Kidney epithelial cell (primary cell): Measurements from ENCODE around the gene OST4. TPM values are rescaled to one million over a fixed set of nuclear protein-coding genes. Genes with fewer than 3 reads are reported as not detected.

Source experiments
- DNase-seq: peaks from one replicate; pipeline ENCODE4 v3.0.0-alpha.2; 2010; ENCODE audit warnings: low read depth
- H3K27me3 ChIP-seq: 2 replicates; pipeline ENCODE4 v1.6.0; 2011; ENCODE audit warnings: low read length; ENCODE audit not compliant: control insufficient read depth, insufficient read depth
- H3K36me3 ChIP-seq: 2 replicates; pipeline ENCODE4 v1.5.1; 2011; ENCODE audit warnings: low read length; ENCODE audit not compliant: control insufficient read depth, insufficient read depth
- H3K4me3 ChIP-seq: 2 replicates; pipeline ENCODE4 v1.5.1; 2011; ENCODE audit warnings: low read depth, mild to moderate bottlenecking, control low read depth, low read length
- total RNA-seq: library from RNA; depleted of rRNA; stranded (reverse); fragments of >200 nt; gene quantifications from 2 replicates; pipeline ENCODE4 v1.2.3, GENCODE V29; 2015
- TF ChIP-seq, protein P1 (sequence below): IDR thresholded peaks from 2 replicates; pipeline ENCODE4 v1.5.1; 2011; ENCODE audit warnings: mild to moderate bottlenecking, moderate library complexity, low read length, control low read depth, inconsistent platforms; ENCODE audit not compliant: insufficient read depth, poor library complexity, severe bottlenecking

Gene OST4
- total RNA-seq, 1 donor from 2014 or later = 237 TPM

DNA sequence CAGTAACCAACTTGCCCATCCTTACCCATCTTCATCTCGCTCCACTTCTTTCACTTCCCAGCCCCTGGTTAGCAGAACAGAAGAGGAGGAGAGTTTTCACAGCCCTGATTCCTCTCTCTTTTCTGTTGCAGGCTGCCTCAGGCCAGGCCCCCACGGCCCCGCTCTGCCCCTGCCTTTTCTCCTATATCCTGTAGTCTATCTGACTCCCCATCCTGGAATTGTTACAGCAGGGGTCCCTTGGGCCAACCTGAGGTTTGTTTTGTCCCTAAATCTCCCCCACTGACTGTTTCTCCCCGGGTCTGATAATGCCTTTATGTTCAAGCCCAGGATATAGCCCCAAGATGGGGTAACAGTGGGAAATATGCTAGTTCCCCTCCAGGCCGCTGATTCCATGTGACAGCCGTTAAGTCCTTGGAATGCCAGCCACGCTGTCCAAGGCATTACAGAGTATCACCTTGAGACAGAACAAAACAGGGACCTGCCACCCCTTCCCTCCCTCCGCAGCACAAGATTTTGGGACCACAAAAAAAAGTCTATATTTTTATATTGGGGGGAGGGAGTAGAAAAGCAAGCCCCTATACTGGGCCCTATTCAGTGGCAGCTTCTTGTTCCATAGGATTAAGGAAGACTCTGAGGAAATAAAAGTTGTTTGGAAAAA, 1.4 kb downstream of the OST4 start:
- no peak for DNase-seq
- H3K4me3 ChIP-seq = peak overlapping the region; percentile 95
- H3K27me3 ChIP-seq = no peaks in the 10 kb centered on the region
- H3K36me3 ChIP-seq = no peaks in the 10 kb centered on the region
- TF ChIP-seq, protein P1, sequence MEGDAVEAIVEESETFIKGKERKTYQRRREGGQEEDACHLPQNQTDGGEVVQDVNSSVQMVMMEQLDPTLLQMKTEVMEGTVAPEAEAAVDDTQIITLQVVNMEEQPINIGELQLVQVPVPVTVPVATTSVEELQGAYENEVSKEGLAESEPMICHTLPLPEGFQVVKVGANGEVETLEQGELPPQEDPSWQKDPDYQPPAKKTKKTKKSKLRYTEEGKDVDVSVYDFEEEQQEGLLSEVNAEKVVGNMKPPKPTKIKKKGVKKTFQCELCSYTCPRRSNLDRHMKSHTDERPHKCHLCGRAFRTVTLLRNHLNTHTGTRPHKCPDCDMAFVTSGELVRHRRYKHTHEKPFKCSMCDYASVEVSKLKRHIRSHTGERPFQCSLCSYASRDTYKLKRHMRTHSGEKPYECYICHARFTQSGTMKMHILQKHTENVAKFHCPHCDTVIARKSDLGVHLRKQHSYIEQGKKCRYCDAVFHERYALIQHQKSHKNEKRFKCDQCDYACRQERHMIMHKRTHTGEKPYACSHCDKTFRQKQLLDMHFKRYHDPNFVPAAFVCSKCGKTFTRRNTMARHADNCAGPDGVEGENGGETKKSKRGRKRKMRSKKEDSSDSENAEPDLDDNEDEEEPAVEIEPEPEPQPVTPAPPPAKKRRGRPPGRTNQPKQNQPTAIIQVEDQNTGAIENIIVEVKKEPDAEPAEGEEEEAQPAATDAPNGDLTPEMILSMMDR = no peak

DNA sequence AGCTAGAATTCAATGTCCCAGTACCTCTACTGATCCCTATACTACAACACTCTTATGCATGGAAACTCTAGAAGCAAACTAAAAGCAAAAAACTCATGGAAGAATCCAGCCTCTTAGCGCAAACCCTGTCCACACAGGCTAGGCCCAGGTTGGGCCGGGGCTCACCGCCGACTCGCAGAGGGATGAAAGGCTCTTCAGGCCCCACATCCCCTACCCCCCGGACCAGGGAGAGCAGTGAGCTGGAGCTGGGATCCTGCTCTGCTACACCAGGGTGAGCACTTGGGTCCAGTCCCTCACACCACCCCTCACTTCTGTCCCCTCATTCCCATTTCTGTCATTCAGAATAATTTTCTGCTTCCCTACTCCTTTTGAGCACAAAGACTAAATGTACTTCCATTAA, 2.0 kb downstream of the OST4 start:
- DNase-seq = no peak
- H3K36me3 ChIP-seq = no peaks in the 10 kb centered on the region
- TF ChIP-seq, protein P1 = no peak
- H3K27me3 ChIP-seq = no peaks in the 10 kb centered on the region
- no peak overlapping the region for H3K4me3 ChIP-seq

DNA sequence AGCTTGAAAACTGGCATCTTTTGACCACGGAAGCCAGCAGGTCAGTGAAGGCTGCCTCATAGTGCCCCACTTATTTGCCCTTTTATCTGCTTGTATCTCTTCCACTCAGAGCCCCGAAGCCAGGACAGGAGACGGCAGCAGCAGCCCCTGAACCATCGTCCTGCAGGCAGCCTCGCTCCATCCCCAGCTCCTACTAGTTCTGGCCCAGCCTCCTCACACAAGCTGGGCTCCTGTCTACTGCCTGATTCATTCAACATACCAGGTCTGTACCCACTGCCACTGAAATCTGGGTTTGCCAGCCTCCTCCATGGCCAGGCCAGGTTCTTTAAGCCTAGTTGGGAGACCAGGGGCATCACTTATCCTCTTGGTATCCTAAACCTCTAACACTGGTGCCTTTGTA, 4.1 kb downstream of the OST4 start:
- DNase-seq = no peak
- TF ChIP-seq, protein P1 = no peak
- H3K36me3 ChIP-seq = no peaks in the 10 kb centered on the region
- no peaks in the 10 kb centered on the region for H3K27me3 ChIP-seq
- H3K4me3 ChIP-seq = no peak overlapping the region

DNA sequence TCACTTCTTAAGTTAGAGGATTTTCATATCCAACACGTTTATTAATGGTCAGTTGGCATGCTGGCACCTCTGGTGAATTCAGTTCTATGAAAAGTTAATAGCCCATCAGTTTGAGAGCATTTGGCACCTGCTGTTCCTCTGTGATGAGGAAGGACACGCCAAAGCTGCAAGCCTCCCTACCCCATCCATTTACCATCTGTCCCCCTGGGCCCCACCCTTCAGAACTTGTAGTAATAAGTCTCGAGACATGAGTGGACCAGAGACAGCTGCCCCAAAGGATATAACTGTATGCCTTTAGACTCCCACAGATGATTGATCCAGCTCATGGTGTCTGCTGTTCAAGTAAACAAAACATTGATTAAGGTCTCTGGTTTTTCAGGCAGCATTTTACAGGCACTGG, 6.3 kb downstream of the OST4 start:
- H3K36me3 ChIP-seq = no peaks in the 10 kb centered on the region
- TF ChIP-seq, protein P1 = no peak
- DNase-seq = no peak
- H3K27me3 ChIP-seq = no peaks in the 10 kb centered on the region
- no peak overlapping the region for H3K4me3 ChIP-seq

DNA sequence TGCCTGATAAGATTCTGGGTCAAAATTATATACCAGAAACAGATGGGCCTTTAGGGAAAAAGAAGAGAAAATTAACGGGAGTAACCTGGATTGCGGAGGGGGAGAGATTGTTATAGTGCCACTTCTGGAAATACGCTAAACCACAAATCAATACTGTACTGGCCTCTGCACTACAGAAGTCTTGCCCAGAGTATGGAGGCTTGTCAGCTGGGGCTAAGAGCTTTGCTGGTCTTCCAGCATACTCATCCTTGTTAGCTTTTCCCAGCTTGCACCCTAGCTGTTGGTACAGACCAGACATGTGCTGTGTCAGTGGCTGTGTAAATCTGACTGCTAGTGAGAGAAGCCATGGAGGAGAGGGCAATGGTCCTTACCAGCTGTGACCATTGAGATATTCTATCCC, 11.1 kb downstream of the OST4 start:
- Histone ChIP-seq H3K4me3 (no peak overlapping the region), H3K36me3 (no peaks in the 10 kb centered on the region), H3K27me3 (no peaks in the 10 kb centered on the region)
- no peak for DNase-seq
- TF ChIP-seq, protein P1 = no peak
